ENCODE measurements around the gene SRRM2.

- TF ChIP-seq CTCF (IDR thresholded peaks at IDR 0.05) (no peak), REST (IDR thresholded peaks at IDR 0.05; ENCODE audit: insufficient read depth in 1 of 2, low read depth in 2 of 2, low read length in 1 of 2) (no peak), POLR2AphosphoS5 (IDR thresholded peaks at IDR 0.05; ENCODE audit: low read depth, low read length) (no peak), TCF7L2 (IDR thresholded peaks at IDR 0.05; ENCODE audit: low read depth, low read length) (no peak)
These were observed 32.9 kb upstream of the SRRM2 start for GRCh38 chr16:2719328-2720063.

Data from Panc1 (cell line).